GM12878 (cell line): ENCODE results near the gene VTCN1. TPM values are rescaled to one million over a fixed set of nuclear protein-coding genes. Genes with fewer than 3 reads are reported as not detected.

ENCODE experiments used
- ATAC-seq: fragments of 200-7000 bp; cut with Tn5 transposase; 3 replicates; pipeline ENCODE4 v1.9.1; 2020; ENCODE audit warnings: mild to moderate bottlenecking, moderate library complexity
- BruUV-seq: library from RNA; stranded (reverse); fragments of 400-500 nt; replicated peaks from 2 replicates; lab custom pipeline; 2021; lab: Mats Ljungman, UMichigan
- CTCF ChIA-PET: fragments of 300-600 bp; sonication (Branson Sonifier 250); formaldehyde crosslinking; extraction: SDS; loops from one replicate; lab custom pipeline; 2021; ENCODE audit warnings: inconsistent platforms; lab: Yijun Ruan, JAX
- POLR2A ChIA-PET: fragments of 350-600 bp; formaldehyde crosslinking; extraction: SDS; loops from one replicate; lab custom pipeline; 2021; ENCODE audit warnings: inconsistent platforms; lab: Charles Lee
- RAD21 ChIA-PET: fragments of 300-600 bp; sonication (Branson Sonifier 250); formaldehyde crosslinking; loops from one replicate; lab custom pipeline; 2023; ENCODE audit warnings: antibody characterized with exemption; ENCODE audit not compliant: unreplicated experiment; lab: Charles Lee
- SMC1A ChIA-PET: fragments of 300-600 bp; sonication (Branson Sonifier 250); formaldehyde crosslinking; loops from one replicate; lab custom pipeline; 2023; ENCODE audit not compliant: unreplicated experiment, uncharacterized antibody; lab: Charles Lee
- DNase-seq: peaks from one replicate; pipeline ENCODE4 v3.0.0-alpha.2; 2011; ENCODE audit warnings: low read depth, low spot score
- FAIRE-seq: peaks from 3 replicates; lab custom pipeline; 2011; peaks lifted over from hg19 to GRCh38; lab: Jason Lieb, UNC
- H2AFZ ChIP-seq: 2 replicates; pipeline ENCODE4 v1.6.0; 2011; ENCODE audit warnings: low read depth, low read length, control low read depth; ENCODE audit not compliant: control insufficient read depth
- H3K27ac ChIP-seq: 2 replicates; pipeline ENCODE4 v1.5.1; 2011; ENCODE audit warnings: control low read depth; ENCODE audit not compliant: control insufficient read depth, insufficient read depth
- H3K27me3 ChIP-seq, 2 experiments: replicated peaks in 1 of 2; 2 replicates each; pipeline versions ENCODE4 v1.6.0 to v1.6.1; 2011; ENCODE audit warnings: low read length in 1 of 2; ENCODE audit not compliant: control insufficient read depth in 2 of 2, insufficient read depth in 2 of 2
- H3K36me3 ChIP-seq, 2 experiments: 2 replicates each; pipeline ENCODE4 v1.5.1; 2011; ENCODE audit warnings: low read length in 1 of 2; ENCODE audit not compliant: control insufficient read depth in 2 of 2, insufficient read depth in 2 of 2
- H3K4me1 ChIP-seq: 2 replicates; pipeline ENCODE4 v1.6.1; 2011; ENCODE audit warnings: mild to moderate bottlenecking, low read length, moderate library complexity, mixed read lengths; ENCODE audit not compliant: control insufficient read depth, insufficient read depth
- H3K4me2 ChIP-seq: 2 replicates; pipeline ENCODE4 v1.6.0; 2011; ENCODE audit warnings: control low read depth; ENCODE audit not compliant: control insufficient read depth, insufficient read depth
- H3K4me3 ChIP-seq: fragments of 200-600 bp; sonication (generic); 2 replicates; pipeline ENCODE4 v1.5.1; 2016
- H3K79me2 ChIP-seq: 2 replicates; pipeline ENCODE4 v1.6.0; 2011; ENCODE audit warnings: low read length; ENCODE audit not compliant: control insufficient read depth, insufficient read depth
- H3K9ac ChIP-seq: 2 replicates; pipeline ENCODE4 v1.8.0; 2011; ENCODE audit warnings: low read length, control low read depth, mixed read lengths; ENCODE audit not compliant: control insufficient read depth, insufficient read depth
- H3K9me3 ChIP-seq: replicated peaks from 3 replicates; pipeline ENCODE4 v1.5.1; 2011; ENCODE audit warnings: mild to moderate bottlenecking, low read length; ENCODE audit not compliant: control insufficient read depth, insufficient read depth
- H4K20me1 ChIP-seq: 2 replicates; pipeline ENCODE4 v1.6.0; 2011; ENCODE audit not compliant: control insufficient read depth, insufficient read depth
- BMI1 ChIP-seq: fragments of 450-650 bp; IDR thresholded peaks from 2 replicates; pipeline ENCODE4 v1.6.1; 2016; ENCODE audit warnings: mild to moderate bottlenecking, moderate library complexity, borderline replicate concordance
- EGR1 ChIP-seq, 2 experiments: IDR thresholded peaks; 1 replicate in 1 of 2; 2 replicates in 1 of 2; pipeline ENCODE4 v1.6.1; 2011 to 2012; ENCODE audit warnings: low read depth in 2 of 2, low read length in 2 of 2, borderline replicate concordance in 1 of 2, mild to moderate bottlenecking in 1 of 2, moderate library complexity in 1 of 2
- FOS ChIP-seq: IDR thresholded peaks from 3 replicates; pipeline ENCODE4 v1.6.1; 2011; ENCODE audit warnings: borderline replicate concordance; ENCODE audit not compliant: insufficient read length; ENCODE audit errors: extremely low read depth
- GABPA ChIP-seq: IDR thresholded peaks from 2 replicates; pipeline ENCODE4 v1.6.1; 2014; ENCODE audit warnings: antibody characterized with exemption, low read depth, mild to moderate bottlenecking, inconsistent platforms
- MAX ChIP-seq: IDR thresholded peaks from 2 replicates; pipeline ENCODE4 v1.6.1; 2012; ENCODE audit warnings: low read depth, low read length, improper control_type of control experiment
- NFXL1 ChIP-seq: fragments of 450-650 bp; IDR thresholded peaks from 2 replicates; pipeline ENCODE4 v1.6.1; 2017; ENCODE audit warnings: antibody characterized with exemption, mild to moderate bottlenecking, borderline replicate concordance
- NFYB ChIP-seq: IDR thresholded peaks from 2 replicates; pipeline ENCODE4 v1.6.1; 2011; ENCODE audit warnings: low read depth, mild to moderate bottlenecking, low read length, improper control_type of control experiment, moderate library complexity; ENCODE audit not compliant: insufficient read depth
- PKNOX1 ChIP-seq: fragments of 450-650 bp; IDR thresholded peaks from 2 replicates; pipeline ENCODE4 v1.6.1; 2016; ENCODE audit warnings: mild to moderate bottlenecking
- PRDM15 ChIP-seq: fragments of 450-650 bp; formaldehyde crosslinking; IDR thresholded peaks from 2 replicates; pipeline ENCODE4 v1.4.0; 2020; ENCODE audit warnings: mild to moderate bottlenecking, moderate library complexity
- TCF3 ChIP-seq: IDR thresholded peaks from 2 replicates; pipeline ENCODE4 v1.6.1; 2012; ENCODE audit warnings: low read depth, mild to moderate bottlenecking, low read length, borderline replicate concordance; ENCODE audit not compliant: insufficient read depth
- WRNIP1 ChIP-seq: IDR thresholded peaks from 2 replicates; pipeline ENCODE4 v1.6.1; 2011; ENCODE audit warnings: low read depth, low read length, improper control_type of control experiment, borderline replicate concordance
- ZNF207 ChIP-seq: fragments of 450-650 bp; IDR thresholded peaks from 2 replicates; pipeline ENCODE4 v1.6.1; 2014; ENCODE audit warnings: antibody characterized with exemption, mild to moderate bottlenecking, borderline replicate concordance
- WGBS: methylation state at CpG from one replicate; pipeline ENCODE4 v1.1.6; 2016; ENCODE audit warnings: low lambda C conversion rate; ENCODE audit not compliant: insufficient replicate concordance, insufficient coverage; ENCODE audit errors: missing lambda C conversion rate; 5-methylcytosine and 5-hydroxymethylcytosine counted together
- in situ Hi-C: fragments of 300-500 bp; cut with MboI; formaldehyde crosslinking; loops from 9 replicates; pipeline ENCODE4 v1.14.3; 2018; ENCODE audit warnings: mixed read lengths
- intact Hi-C: fragments of 100-400 bp; cut with micrococcal nuclease; formaldehyde crosslinking; loops from one replicate; pipeline ENCODE4 v1.14.2; 2022; ENCODE audit not compliant: unreplicated experiment
- polyA plus RNA-seq, 11 experiments: library from polyadenylated mRNA; depleted of rRNA in 4 of 11; unstranded in 6 of 11; stranded (reverse) in 5 of 11; fragments of >200 nt; fragmentation: Nextera tagmentation in 4 of 11; fragmentation: Illumina TruSeq in 1 of 11; extraction: Ambion mirVana in 4 of 11; extraction: Trizol in 1 of 11; gene quantifications; 1 replicate in 1 of 11; 2 replicates in 10 of 11; pipeline versions ENCODE4 v1.2.1 to v1.2.3, GENCODE V29; 2011 to 2016; ENCODE audit warnings: inconsistent platforms in 2 of 11, missing spikeins in 2 of 11, low read depth in 1 of 11
- total RNA-seq, 4 experiments: library from RNA; depleted of rRNA in 3 of 4; stranded (reverse); fragments of >200 nt in 3 of 4; fragmentation: Illumina TruSeq in 1 of 4; extraction: Trizol in 1 of 4; gene quantifications; 2 replicates each; pipeline versions ENCODE4 v1.2.1 to v1.2.3, GENCODE V29; 2013 to 2021

VTCN1 gene
- total and polyA plus RNA-seq, 10 of the 15 experiments (the other 5 are each of a cell fraction or from before 2014, with no cell fraction given) = not detected

- H3K4me1 ChIP-seq = no peaks in the 10 kb centered on the region
- ChIA-PET RAD21 (no interaction called here), SMC1A (no interaction called here), CTCF (no interaction called here), POLR2A (no interaction called here)
- no peaks in the 10 kb centered on the region for H3K79me2 ChIP-seq
- no peaks in the 10 kb centered on the region for H4K20me1 ChIP-seq
- intact Hi-C loops = no loop called here
- BruUV-seq = no TSS peak
- H3K36me3 ChIP-seq = no peaks in the 10 kb centered on the region
- no peak for FAIRE-seq
- no peak overlapping the region for H3K4me3 ChIP-seq
- H3K27me3 ChIP-seq = no peaks in the 10 kb centered on the region; a peak in 1 of 4 replicates
- no peak overlapping the region for H3K27ac ChIP-seq
- H2AFZ ChIP-seq = no peak overlapping the region
- H3K9ac ChIP-seq = no peak overlapping the region
- in situ Hi-C loops = no loop called here
- ATAC-seq = no peak
- no peaks in the 10 kb centered on the region for H3K9me3 ChIP-seq
- TF ChIP-seq EGR1 (IDR thresholded peaks at IDR 0.05; ENCODE audit: borderline replicate concordance in 1 of 2, low read depth in 2 of 2, low read length in 2 of 2) (no peak), NFXL1 (no peak), TCF3 (no peak), ZNF207 (no peak), FOS (no peak), WRNIP1 (no peak), PKNOX1 (no peak), NFYB (no peak), MAX (no peak), PRDM15 (CRISPR knock-in tag) (no peak), GABPA (no peak), BMI1 (no peak)
- 29% methylated on average over 4 of the region's 4 CpGs for WGBS
- no peak overlapping the region for H3K4me2 ChIP-seq
- no peak for DNase-seq
Measured at GRCh38 chr1:117183112-117183511, 27.6 kb downstream of the VTCN1 start.
